ENCODE data around the gene COL1A1. TPM values are rescaled to one million over a fixed set of nuclear protein-coding genes. Genes with fewer than 3 reads are reported as not detected.

Gene COL1A1
- polyA plus RNA-seq, 3 donors = not detected

GRCh38 chr17:50205963-50206505 lies 4.6 kb upstream of the COL1A1 start:
- Histone ChIP-seq H3K4me2 (replicated peaks; ENCODE audit: extremely low read depth, low read length, poor library complexity, severe bottlenecking) (no peak overlapping the region), H3K79me2 (ENCODE audit: insufficient read depth, low read length) (no peaks in the 10 kb centered on the region), H2AFZ (ENCODE audit: insufficient read depth, low read depth, low read length, poor library complexity, severe bottlenecking) (no peak overlapping the region), H3K27me3 (ENCODE audit: control insufficient read depth in 2 of 2, insufficient read depth in 2 of 2, low read length in 2 of 2) (peaks cover 16 to 46% of the 10 kb centered on the region in 2 donors), H4K20me1 (ENCODE audit: insufficient read depth, low read length) (no peaks in the 10 kb centered on the region), H3K27ac (ENCODE audit: low read depth in 1 of 2, low read length in 2 of 2) (no peak overlapping the region), H3K9me3 (replicated peaks in 1 of 2; ENCODE audit: control insufficient read depth in 1 of 2, insufficient read depth in 1 of 2, low read length in 2 of 2) (peaks cover 0 to 4% of the 10 kb centered on the region in 2 donors), H3K4me3 (replicated peaks in 1 of 3; ENCODE audit: low read depth in 2 of 3, low read length in 3 of 3) (no peak overlapping the region), H3K4me1 (ENCODE audit: control insufficient read depth in 1 of 2, insufficient read depth in 2 of 2, low read length in 2 of 2) (peaks cover 3 to 8% of the 10 kb centered on the region in 2 donors), H3K36me3 (replicated peaks in 1 of 2; ENCODE audit: control insufficient read depth in 1 of 2, insufficient read depth in 2 of 2, low read length in 2 of 2) (no peaks in the 10 kb centered on the region), H3K9ac (ENCODE audit: insufficient read depth, low read length, poor library complexity, severe bottlenecking) (no peak overlapping the region)
- Mint-ChIP-seq H3K27ac (no peak overlapping the region), H3K4me1 (peaks cover 9% of the 10 kb centered on the region), H3K4me3 (no peak overlapping the region), H3K27me3 (ENCODE audit: low read depth in 3 of 3) (peaks cover 50 to 78% (median 60%) of the 10 kb centered on the region in 3 donors), H3K36me3 (peaks cover 3 to 7% of the 10 kb centered on the region in 2 donors), H3K9me3 (peaks cover 0 to 5% (median 4%) of the 10 kb centered on the region in 7 donors)
- no CpG with 5 or more reads among the region's 7 CpGs for WGBS (ENCODE audit: insufficient coverage)
- TF ChIP-seq CTCF (IDR thresholded peaks at IDR 0.05) = no peak
- no peak for DNase-seq
- intact Hi-C loops (cut with micrococcal nuclease) = no loop called here

- Histone ChIP-seq H3K79me2 (ENCODE audit: insufficient read depth, low read length) (no peaks in the 10 kb centered on the region), H3K36me3 (replicated peaks in 1 of 2; ENCODE audit: control insufficient read depth in 1 of 2, insufficient read depth in 2 of 2, low read length in 2 of 2) (no peaks in the 10 kb centered on the region), H3K4me1 (ENCODE audit: control insufficient read depth in 1 of 2, insufficient read depth in 2 of 2, low read length in 2 of 2) (peaks cover 10 to 15% of the 10 kb centered on the region in 2 donors), H3K4me2 (replicated peaks; ENCODE audit: extremely low read depth, low read length, poor library complexity, severe bottlenecking) (no peak overlapping the region), H3K27me3 (ENCODE audit: control insufficient read depth in 2 of 2, insufficient read depth in 2 of 2, low read length in 2 of 2) (peaks cover 18 to 45% of the 10 kb centered on the region in 2 donors), H2AFZ (ENCODE audit: insufficient read depth, low read depth, low read length, poor library complexity, severe bottlenecking) (no peak overlapping the region), H3K4me3 (replicated peaks in 1 of 3; ENCODE audit: low read depth in 2 of 3, low read length in 3 of 3) (no peak overlapping the region), H3K27ac (ENCODE audit: low read depth in 1 of 2, low read length in 2 of 2) (no peak overlapping the region), H4K20me1 (ENCODE audit: insufficient read depth, low read length) (no peaks in the 10 kb centered on the region), H3K9ac (ENCODE audit: insufficient read depth, low read length, poor library complexity, severe bottlenecking) (no peak overlapping the region), H3K9me3 (replicated peaks in 1 of 2; ENCODE audit: control insufficient read depth in 1 of 2, insufficient read depth in 1 of 2, low read length in 2 of 2) (peaks cover 0 to 4% of the 10 kb centered on the region in 2 donors)
- H3K4me1 Mint-ChIP-seq = peaks cover 15% of the 10 kb centered on the region
- no peak overlapping the region for H3K27ac Mint-ChIP-seq
- peaks cover 54 to 78% (median 66%) of the 10 kb centered on the region in 3 donors for H3K27me3 Mint-ChIP-seq (ENCODE audit: low read depth in 3 of 3)
- H3K36me3 Mint-ChIP-seq = peaks cover 5 to 7% of the 10 kb centered on the region in 2 donors
- TF ChIP-seq CTCF (IDR thresholded peaks at IDR 0.05) = no peak
- 96% methylated on average over 7 of the region's 10 CpGs for WGBS (ENCODE audit: insufficient coverage)
- H3K9me3 Mint-ChIP-seq = peaks cover 0 to 9% (median 6%) of the 10 kb centered on the region in 7 donors
- DNase-seq = no peak
- H3K4me3 Mint-ChIP-seq = no peak overlapping the region
- intact Hi-C loops (cut with micrococcal nuclease) = no loop called here
These were observed 3.9 kb upstream of the COL1A1 start for GRCh38 chr17:50205111-50205962.

Data from CD14-positive monocyte (primary cell).